Panc1 (cell line): ENCODE results near the gene LRRC1. TPM values are rescaled to one million over a fixed set of nuclear protein-coding genes. Genes with fewer than 3 reads are reported as not detected.

ENCODE experiments used
- ATAC-seq: fragments of 200-7000 bp; cut with Tn5 transposase; 2 replicates; pipeline ENCODE4 v1.9.1; 2020; ENCODE audit warnings: mild to moderate bottlenecking, moderate library complexity
- BruUV-seq: library from RNA; stranded (reverse); fragments of 400-500 nt; replicated peaks from 2 replicates; lab custom pipeline; 2021; lab: Mats Ljungman, UMichigan
- CTCF ChIA-PET: fragments of 300-600 bp; sonication (Branson Sonifier 250); formaldehyde crosslinking; loops from one replicate; lab custom pipeline; 2022; ENCODE audit warnings: antibody characterized with exemption; lab: Charles Lee
- POLR2A ChIA-PET: fragments of 300-600 bp; sonication (Branson Sonifier 250); formaldehyde crosslinking; loops from one replicate; lab custom pipeline; 2022; ENCODE audit warnings: antibody characterized with exemption; lab: Charles Lee
- DNase-seq: peaks from one replicate; pipeline ENCODE4 v3.0.0-alpha.2; 2010; ENCODE audit warnings: low read depth, low spot score
- H3K27ac ChIP-seq: 2 replicates; pipeline ENCODE4 v1.5.1; 2011; ENCODE audit warnings: mild to moderate bottlenecking, low read length, inconsistent platforms
- H3K27me3 ChIP-seq: fragments of 200-500 bp; sonication (Bioruptor generic); 2 replicates; pipeline ENCODE4 v1.6.0; 2014; ENCODE audit warnings: low read length, inconsistent platforms; ENCODE audit not compliant: control insufficient read depth, insufficient read depth
- H3K36me3 ChIP-seq: fragments of 200-500 bp; sonication (Bioruptor generic); 2 replicates; pipeline ENCODE4 v1.5.1; 2014; ENCODE audit warnings: inconsistent platforms, mild to moderate bottlenecking, low read length, moderate library complexity; ENCODE audit not compliant: control insufficient read depth, insufficient read depth
- H3K4me1 ChIP-seq: 2 replicates; pipeline ENCODE4 v1.5.1; 2011; ENCODE audit warnings: inconsistent platforms, mild to moderate bottlenecking, low read length, moderate library complexity; ENCODE audit not compliant: control insufficient read depth, insufficient read depth
- H3K4me3 ChIP-seq, 2 experiments: 2 replicates each; pipeline ENCODE4 v1.5.1; 2011 to 2012; ENCODE audit warnings: low read depth in 2 of 2, low read length in 2 of 2, mild to moderate bottlenecking in 2 of 2, inconsistent platforms in 1 of 2, moderate library complexity in 1 of 2
- H3K9me3 ChIP-seq: fragments of 200-500 bp; sonication (Bioruptor generic); 2 replicates; pipeline ENCODE4 v1.5.1; 2014; ENCODE audit warnings: low read depth, mild to moderate bottlenecking, inconsistent platforms, low read length, moderate library complexity; ENCODE audit not compliant: control insufficient read depth, insufficient read depth
- POLR2AphosphoS5 ChIP-seq: IDR thresholded peaks from 2 replicates; pipeline ENCODE4 v1.6.1; 2012; ENCODE audit warnings: mild to moderate bottlenecking, low read depth, low read length, moderate library complexity
- SIN3A ChIP-seq: IDR thresholded peaks from 2 replicates; pipeline ENCODE4 v1.6.1; 2012; ENCODE audit warnings: low read depth, mild to moderate bottlenecking, low read length, moderate library complexity, borderline replicate concordance; ENCODE audit not compliant: insufficient read depth
- TCF7L2 ChIP-seq: IDR thresholded peaks from 2 replicates; pipeline ENCODE4 v1.6.1; 2011; ENCODE audit warnings: mild to moderate bottlenecking, low read depth, low read length, inconsistent platforms
- in situ Hi-C: cut with HindIII; loops from 2 replicates; pipeline ENCODE4 v1.10.0; 2016; ENCODE audit warnings: low sequenced_read_pairs, low pct_unique_long_range_greater_than_20kb
- intact Hi-C: fragments of 100-400 bp; cut with micrococcal nuclease; formaldehyde crosslinking; loops from one replicate; pipeline ENCODE4 v1.10.0; 2022; ENCODE audit not compliant: unreplicated experiment
- total RNA-seq: library from RNA; stranded (reverse); gene quantifications from one replicate; pipeline ENCODE4 v1.2.1, GENCODE V29; 2021; ENCODE audit not compliant: unreplicated experiment
- TF ChIP-seq, protein P1 (sequence below): fragments of 450-650 bp; IDR thresholded peaks from 2 replicates; pipeline ENCODE4 v1.5.1; 2017; ENCODE audit warnings: mild to moderate bottlenecking
- TF ChIP-seq, protein P2 (sequence below), 2 experiments: IDR thresholded peaks; 2 replicates each; pipeline ENCODE4 v1.6.1; 2011 to 2012; ENCODE audit warnings: low read depth in 2 of 2, control low read depth in 1 of 2, low read length in 1 of 2, mild to moderate bottlenecking in 1 of 2, moderate library complexity in 1 of 2; ENCODE audit not compliant: insufficient read depth in 1 of 2

The LRRC1 gene
- total RNA-seq, 1 experiment from 2014 or later = 13.8 TPM

DNA sequence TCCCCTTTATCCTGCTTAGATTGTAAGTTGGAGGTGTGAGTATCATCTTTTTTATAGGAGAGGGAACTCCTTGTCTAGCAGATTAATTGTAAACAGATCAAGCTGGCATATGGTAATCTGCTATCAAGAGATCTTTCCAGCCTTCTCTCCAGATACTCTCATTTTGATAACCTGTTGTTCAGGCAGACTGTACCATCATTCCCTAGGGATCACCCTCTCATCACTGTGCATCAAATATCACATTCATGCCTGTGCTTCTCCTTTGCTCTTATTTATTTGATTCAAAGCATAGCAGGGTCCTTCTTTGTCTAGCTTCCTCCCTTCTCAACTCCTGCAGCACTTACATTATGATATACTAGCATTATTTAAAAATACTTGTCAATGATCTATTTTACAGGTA lies 73.8 kb downstream of the LRRC1 start:
- in situ Hi-C loops (no loop called here), intact Hi-C loops (no loop called here)
- ChIA-PET POLR2A (no interaction called here), CTCF (no interaction called here)
- no peaks in the 10 kb centered on the region for H3K27me3 ChIP-seq
- H3K4me1 ChIP-seq = no peaks in the 10 kb centered on the region; the same call in 1 of the 2 replicates
- no peaks in the 10 kb centered on the region for H3K36me3 ChIP-seq
- ATAC-seq = no peak
- H3K9me3 ChIP-seq = no peaks in the 10 kb centered on the region
- TF ChIP-seq SIN3A (no peak), POLR2AphosphoS5 (no peak), TCF7L2 (no peak)
- TF ChIP-seq, protein P1, sequence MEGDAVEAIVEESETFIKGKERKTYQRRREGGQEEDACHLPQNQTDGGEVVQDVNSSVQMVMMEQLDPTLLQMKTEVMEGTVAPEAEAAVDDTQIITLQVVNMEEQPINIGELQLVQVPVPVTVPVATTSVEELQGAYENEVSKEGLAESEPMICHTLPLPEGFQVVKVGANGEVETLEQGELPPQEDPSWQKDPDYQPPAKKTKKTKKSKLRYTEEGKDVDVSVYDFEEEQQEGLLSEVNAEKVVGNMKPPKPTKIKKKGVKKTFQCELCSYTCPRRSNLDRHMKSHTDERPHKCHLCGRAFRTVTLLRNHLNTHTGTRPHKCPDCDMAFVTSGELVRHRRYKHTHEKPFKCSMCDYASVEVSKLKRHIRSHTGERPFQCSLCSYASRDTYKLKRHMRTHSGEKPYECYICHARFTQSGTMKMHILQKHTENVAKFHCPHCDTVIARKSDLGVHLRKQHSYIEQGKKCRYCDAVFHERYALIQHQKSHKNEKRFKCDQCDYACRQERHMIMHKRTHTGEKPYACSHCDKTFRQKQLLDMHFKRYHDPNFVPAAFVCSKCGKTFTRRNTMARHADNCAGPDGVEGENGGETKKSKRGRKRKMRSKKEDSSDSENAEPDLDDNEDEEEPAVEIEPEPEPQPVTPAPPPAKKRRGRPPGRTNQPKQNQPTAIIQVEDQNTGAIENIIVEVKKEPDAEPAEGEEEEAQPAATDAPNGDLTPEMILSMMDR = no peak
- TF ChIP-seq, protein P2, sequence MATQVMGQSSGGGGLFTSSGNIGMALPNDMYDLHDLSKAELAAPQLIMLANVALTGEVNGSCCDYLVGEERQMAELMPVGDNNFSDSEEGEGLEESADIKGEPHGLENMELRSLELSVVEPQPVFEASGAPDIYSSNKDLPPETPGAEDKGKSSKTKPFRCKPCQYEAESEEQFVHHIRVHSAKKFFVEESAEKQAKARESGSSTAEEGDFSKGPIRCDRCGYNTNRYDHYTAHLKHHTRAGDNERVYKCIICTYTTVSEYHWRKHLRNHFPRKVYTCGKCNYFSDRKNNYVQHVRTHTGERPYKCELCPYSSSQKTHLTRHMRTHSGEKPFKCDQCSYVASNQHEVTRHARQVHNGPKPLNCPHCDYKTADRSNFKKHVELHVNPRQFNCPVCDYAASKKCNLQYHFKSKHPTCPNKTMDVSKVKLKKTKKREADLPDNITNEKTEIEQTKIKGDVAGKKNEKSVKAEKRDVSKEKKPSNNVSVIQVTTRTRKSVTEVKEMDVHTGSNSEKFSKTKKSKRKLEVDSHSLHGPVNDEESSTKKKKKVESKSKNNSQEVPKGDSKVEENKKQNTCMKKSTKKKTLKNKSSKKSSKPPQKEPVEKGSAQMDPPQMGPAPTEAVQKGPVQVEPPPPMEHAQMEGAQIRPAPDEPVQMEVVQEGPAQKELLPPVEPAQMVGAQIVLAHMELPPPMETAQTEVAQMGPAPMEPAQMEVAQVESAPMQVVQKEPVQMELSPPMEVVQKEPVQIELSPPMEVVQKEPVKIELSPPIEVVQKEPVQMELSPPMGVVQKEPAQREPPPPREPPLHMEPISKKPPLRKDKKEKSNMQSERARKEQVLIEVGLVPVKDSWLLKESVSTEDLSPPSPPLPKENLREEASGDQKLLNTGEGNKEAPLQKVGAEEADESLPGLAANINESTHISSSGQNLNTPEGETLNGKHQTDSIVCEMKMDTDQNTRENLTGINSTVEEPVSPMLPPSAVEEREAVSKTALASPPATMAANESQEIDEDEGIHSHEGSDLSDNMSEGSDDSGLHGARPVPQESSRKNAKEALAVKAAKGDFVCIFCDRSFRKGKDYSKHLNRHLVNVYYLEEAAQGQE (IDR thresholded peaks at IDR 0.05; ENCODE audit: insufficient read depth in 1 of 2, low read depth in 2 of 2, low read length in 1 of 2) = no peak
- no peak overlapping the region for H3K4me3 ChIP-seq
- H3K27ac ChIP-seq = no peak overlapping the region
- BruUV-seq = no TSS peak
- DNase-seq = no peak

DNA sequence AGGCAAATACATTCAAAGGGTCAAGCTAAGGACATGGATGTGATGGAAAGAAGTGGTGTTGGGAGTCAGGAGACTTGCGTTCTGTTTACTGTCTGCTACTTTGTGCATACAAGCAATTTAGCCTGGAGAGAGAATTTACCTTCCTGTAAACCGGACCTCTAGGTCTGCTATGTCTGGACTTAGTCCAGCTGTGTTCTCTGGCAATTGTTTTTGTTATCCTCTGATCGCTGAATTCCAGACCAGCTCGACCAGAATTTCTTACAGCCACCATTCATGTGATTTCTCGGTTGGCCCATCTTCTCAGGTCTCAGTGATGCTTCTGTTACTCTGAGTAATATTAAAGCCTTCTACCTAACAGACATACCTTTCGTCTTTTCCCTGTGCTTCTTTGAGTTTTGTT lies 75.2 kb downstream of the LRRC1 start:
- Histone ChIP-seq H3K4me3 (no peak overlapping the region), H3K9me3 (no peaks in the 10 kb centered on the region), H3K27ac (no peak overlapping the region), H3K36me3 (no peaks in the 10 kb centered on the region), H3K4me1 (no peaks in the 10 kb centered on the region; the same call in 1 of the 2 replicates), H3K27me3 (no peaks in the 10 kb centered on the region)
- ChIA-PET CTCF (no interaction called here), POLR2A (interaction anchor here (0.6 kb wide), 1 partner anchor 1971 kb away, joined by 4 read pairs; no protein-coding TSS in a partner anchor)
- TF ChIP-seq, protein P1 = no peak
- no peak for TF ChIP-seq TCF7L2
- TF ChIP-seq, protein P2 (IDR thresholded peaks at IDR 0.05; ENCODE audit: insufficient read depth in 1 of 2, low read depth in 2 of 2, low read length in 1 of 2) = no peak
- TF ChIP-seq SIN3A = no peak
- no peak for TF ChIP-seq POLR2AphosphoS5
- intact Hi-C loops (no loop called here), in situ Hi-C loops (no loop called here)
- no TSS peak for BruUV-seq
- DNase-seq (no peak), ATAC-seq (peak; percentile 54; the same call in 1 of the 2 replicates)
